ENCODE measurements around the gene FNDC3B. TPM values are rescaled to one million over a fixed set of nuclear protein-coding genes. Genes with fewer than 3 reads are reported as not detected.

FNDC3B gene
- total RNA-seq, 5 donors from 2014 or later (not counting 1 experiment from before 2014, with no cell fraction given): 18.1 to 46.5 (median 23.5) TPM

- no peak overlapping the region for H3K4me3 Mint-ChIP-seq
- CTCF ChIA-PET: interaction anchor here (0.5 to 0.7 kb wide), 4 partner anchors 29 to 976 kb away, joined by 3 to 7 read pairs (median 4); no protein-coding TSS in a partner anchor
Measured at GRCh38 chr3:172065967-172066762, 26.8 kb downstream of the FNDC3B start.

GRCh38 chr3:172066880-172067796, 27.8 kb downstream of the FNDC3B start:
- H3K27ac ChIP-seq (ENCODE audit: low read length): no peak overlapping the region
- ChIA-PET CTCF (interaction anchor here (0.5 to 0.7 kb wide), 3 partner anchors 26 to 709 kb away, joined by 3 to 7 read pairs (median 4); no protein-coding TSS in a partner anchor), POLR2A (interaction anchor here in 1 of 2 donors (0.5 kb wide), 1 partner anchor 11 kb away, joined by 3 read pairs; no protein-coding TSS in a partner anchor)
- no peaks in the 10 kb centered on the region for H3K36me3 ChIP-seq (ENCODE audit: control insufficient read depth in 2 of 2, extremely low read depth in 1 of 2, insufficient read depth in 1 of 2, low read length in 1 of 2)
- peaks cover 0 to 5% of the 10 kb centered on the region in 2 experiments for H3K4me1 ChIP-seq (ENCODE audit: control insufficient read depth in 1 of 2, extremely low read depth in 1 of 2, insufficient read depth in 2 of 2, low read length in 2 of 2)
- Mint-ChIP-seq H3K27ac (peak overlapping the region in 1 of 2 donors; percentile 2), H3K36me3 (peaks cover 31% of the 10 kb centered on the region), H3K4me1 (peaks cover 35 to 50% (median 36%) of the 10 kb centered on the region in 3 donors), H3K4me3 (peak overlapping the region in 2 of 3 donors; percentile 4 to 39), H3K27me3 (no peaks in the 10 kb centered on the region), H3K9me3 (no peaks in the 10 kb centered on the region)
- DNase-seq (peak in 1 of 35 experiments; percentile 19), ATAC-seq (replicated peaks in 1 of 4) (peak; percentile 37 to 83 (median 54))
- H3K27me3 ChIP-seq (replicated peaks in 1 of 2; ENCODE audit: control insufficient read depth in 2 of 2, extremely low read depth in 1 of 2, insufficient read depth in 2 of 2, low read length in 1 of 2): no peaks in the 10 kb centered on the region
- no peaks in the 10 kb centered on the region for H3K9me3 ChIP-seq
- 50% methylated on average over 1 of the region's 7 CpGs for WGBS (ENCODE audit: insufficient coverage)
- H3K4me3 ChIP-seq (ENCODE audit: control insufficient read depth in 1 of 2, extremely low read depth in 1 of 2, low read length in 1 of 2): no peak overlapping the region

More at GRCh38 chr3:172065967-172066762, 26.8 kb downstream of the FNDC3B start:
- DNase-seq (no peak), ATAC-seq (replicated peaks in 1 of 4) (no peak)
- Mint-ChIP-seq H3K9me3 (no peaks in the 10 kb centered on the region), H3K27me3 (no peaks in the 10 kb centered on the region), H3K36me3 (peaks cover 31% of the 10 kb centered on the region), H3K4me1 (peaks cover 35 to 54% (median 38%) of the 10 kb centered on the region in 3 donors), H3K27ac (no peak overlapping the region)
- 91% methylated on average over 2 of the region's 7 CpGs for WGBS (ENCODE audit: insufficient coverage)
- H3K36me3 ChIP-seq (ENCODE audit: control insufficient read depth in 2 of 2, extremely low read depth in 1 of 2, insufficient read depth in 1 of 2, low read length in 1 of 2): no peaks in the 10 kb centered on the region
- POLR2A ChIA-PET: interaction anchor here in 1 of 2 donors (0.5 kb wide), 1 partner anchor 12 kb away, joined by 3 read pairs; no protein-coding TSS in a partner anchor
- no peaks in the 10 kb centered on the region for H3K27me3 ChIP-seq (replicated peaks in 1 of 2; ENCODE audit: control insufficient read depth in 2 of 2, extremely low read depth in 1 of 2, insufficient read depth in 2 of 2, low read length in 1 of 2)
- no peak overlapping the region for H3K27ac ChIP-seq (ENCODE audit: low read length)
- peaks cover 0 to 5% of the 10 kb centered on the region in 2 experiments for H3K4me1 ChIP-seq (ENCODE audit: control insufficient read depth in 1 of 2, extremely low read depth in 1 of 2, insufficient read depth in 2 of 2, low read length in 2 of 2)
- no peaks in the 10 kb centered on the region for H3K9me3 ChIP-seq
- H3K4me3 ChIP-seq (ENCODE audit: control insufficient read depth in 1 of 2, extremely low read depth in 1 of 2, low read length in 1 of 2): no peak overlapping the region

- Histone ChIP-seq H3K4me1 (ENCODE audit: control insufficient read depth in 1 of 2, extremely low read depth in 1 of 2, insufficient read depth in 2 of 2, low read length in 2 of 2) (peaks cover 0 to 5% of the 10 kb centered on the region in 2 experiments), H3K9me3 (no peaks in the 10 kb centered on the region), H3K4me3 (ENCODE audit: control insufficient read depth in 1 of 2, extremely low read depth in 1 of 2, low read length in 1 of 2) (no peak overlapping the region), H3K27ac (ENCODE audit: low read length) (no peak overlapping the region), H3K27me3 (replicated peaks in 1 of 2; ENCODE audit: control insufficient read depth in 2 of 2, extremely low read depth in 1 of 2, insufficient read depth in 2 of 2, low read length in 1 of 2) (no peaks in the 10 kb centered on the region), H3K36me3 (ENCODE audit: control insufficient read depth in 2 of 2, extremely low read depth in 1 of 2, insufficient read depth in 1 of 2, low read length in 1 of 2) (no peaks in the 10 kb centered on the region)
- H3K36me3 Mint-ChIP-seq: peaks cover 31% of the 10 kb centered on the region
- peaks cover 34 to 45% (median 35%) of the 10 kb centered on the region in 3 donors for H3K4me1 Mint-ChIP-seq
- ChIA-PET CTCF (interaction anchor here in 1 of 2 donors (0.5 kb wide), 1 partner anchor 26 kb away, joined by 4 read pairs; no protein-coding TSS in a partner anchor), POLR2A (interaction anchor here in 1 of 2 donors (0.7 kb wide), 1 partner anchor 30 kb away, joined by 5 read pairs; no protein-coding TSS in a partner anchor)
- 92% methylated on average over 3 of the region's 6 CpGs for WGBS (ENCODE audit: insufficient coverage)
- H3K9me3 Mint-ChIP-seq: no peaks in the 10 kb centered on the region
- H3K27ac Mint-ChIP-seq: no peak overlapping the region
- DNase-seq (no peak), ATAC-seq (replicated peaks in 1 of 4) (no peak)
- no peaks in the 10 kb centered on the region for H3K27me3 Mint-ChIP-seq
- no peak overlapping the region for H3K4me3 Mint-ChIP-seq
Measured at GRCh38 chr3:172067837-172068440, 28.6 kb downstream of the FNDC3B start.

- peaks cover 33 to 46% (median 36%) of the 10 kb centered on the region in 3 donors for H3K4me1 Mint-ChIP-seq
- H3K4me3 Mint-ChIP-seq: no peak overlapping the region
- 87% methylated on average over 3 of the region's 4 CpGs for WGBS (ENCODE audit: insufficient coverage)
- H3K9me3 ChIP-seq: no peaks in the 10 kb centered on the region
- H3K4me1 ChIP-seq (ENCODE audit: control insufficient read depth in 1 of 2, extremely low read depth in 1 of 2, insufficient read depth in 2 of 2, low read length in 2 of 2): peaks cover 0 to 5% of the 10 kb centered on the region in 2 experiments
- H3K27ac ChIP-seq (ENCODE audit: low read length): no peak overlapping the region
- H3K4me3 ChIP-seq (ENCODE audit: control insufficient read depth in 1 of 2, extremely low read depth in 1 of 2, low read length in 1 of 2): no peak overlapping the region
- POLR2A ChIA-PET: no interaction called here
- peaks cover 27% of the 10 kb centered on the region for H3K36me3 Mint-ChIP-seq
- ATAC-seq (replicated peaks in 1 of 4): no peak
- H3K27ac Mint-ChIP-seq: no peak overlapping the region
- DNase-seq: no peak
- no peaks in the 10 kb centered on the region for H3K27me3 ChIP-seq (replicated peaks in 1 of 2; ENCODE audit: control insufficient read depth in 2 of 2, extremely low read depth in 1 of 2, insufficient read depth in 2 of 2, low read length in 1 of 2)
- CTCF ChIA-PET: no interaction called here
- peaks cover 0 to 2% of the 10 kb centered on the region in 2 donors for H3K36me3 ChIP-seq (ENCODE audit: control insufficient read depth in 2 of 2, extremely low read depth in 1 of 2, insufficient read depth in 1 of 2, low read length in 1 of 2)
- no peaks in the 10 kb centered on the region for H3K9me3 Mint-ChIP-seq
- no peaks in the 10 kb centered on the region for H3K27me3 Mint-ChIP-seq
Measured at GRCh38 chr3:172068977-172069376, 29.6 kb downstream of the FNDC3B start.

GRCh38 chr3:172069478-172069877, 30.1 kb downstream of the FNDC3B start:
- ATAC-seq (replicated peaks in 1 of 4): no peak
- no peak overlapping the region for H3K27ac Mint-ChIP-seq
- WGBS (ENCODE audit: insufficient coverage): 80% methylated on average over 1 of the region's 3 CpGs

More at GRCh38 chr3:172069478-172069877, 30.1 kb downstream of the FNDC3B start:
- no peak overlapping the region for H3K4me3 ChIP-seq (ENCODE audit: control insufficient read depth in 1 of 2, extremely low read depth in 1 of 2, low read length in 1 of 2)
- H3K27ac ChIP-seq (ENCODE audit: low read length): no peak overlapping the region
- Mint-ChIP-seq H3K36me3 (peaks cover 22% of the 10 kb centered on the region), H3K4me3 (no peak overlapping the region), H3K4me1 (peaks cover 35 to 45% (median 40%) of the 10 kb centered on the region in 3 donors), H3K27me3 (no peaks in the 10 kb centered on the region), H3K9me3 (no peaks in the 10 kb centered on the region)
- CTCF ChIA-PET: no interaction called here
- no peak for DNase-seq
- H3K27me3 ChIP-seq (replicated peaks in 1 of 2; ENCODE audit: control insufficient read depth in 2 of 2, extremely low read depth in 1 of 2, insufficient read depth in 2 of 2, low read length in 1 of 2): no peaks in the 10 kb centered on the region
- POLR2A ChIA-PET: no interaction called here
- H3K9me3 ChIP-seq: no peaks in the 10 kb centered on the region
- peaks cover 0 to 5% of the 10 kb centered on the region in 2 experiments for H3K4me1 ChIP-seq (ENCODE audit: control insufficient read depth in 1 of 2, extremely low read depth in 1 of 2, insufficient read depth in 2 of 2, low read length in 2 of 2)
- peaks cover 0 to 2% of the 10 kb centered on the region in 2 donors for H3K36me3 ChIP-seq (ENCODE audit: control insufficient read depth in 2 of 2, extremely low read depth in 1 of 2, insufficient read depth in 1 of 2, low read length in 1 of 2)

All from T-cell (primary cell).